Erythroblast (primary cell): ENCODE measurements around the gene CLSTN2.

Experiments
- DNase-seq, 2 experiments: peaks; one replicate each; lab custom pipeline; 2025; lab: John Stamatoyannopoulos, UW
- GATA1 ChIP-seq: IDR thresholded peaks from 2 replicates; pipeline ENCODE4 v1.6.1; 2011; ENCODE audit warnings: low read depth, mild to moderate bottlenecking, control low read depth, low read length, moderate library complexity
- POLR2A ChIP-seq: IDR thresholded peaks from 2 replicates; pipeline ENCODE4 v1.6.1; 2011; ENCODE audit warnings: mild to moderate bottlenecking, low read length

The CLSTN2 gene

DNA sequence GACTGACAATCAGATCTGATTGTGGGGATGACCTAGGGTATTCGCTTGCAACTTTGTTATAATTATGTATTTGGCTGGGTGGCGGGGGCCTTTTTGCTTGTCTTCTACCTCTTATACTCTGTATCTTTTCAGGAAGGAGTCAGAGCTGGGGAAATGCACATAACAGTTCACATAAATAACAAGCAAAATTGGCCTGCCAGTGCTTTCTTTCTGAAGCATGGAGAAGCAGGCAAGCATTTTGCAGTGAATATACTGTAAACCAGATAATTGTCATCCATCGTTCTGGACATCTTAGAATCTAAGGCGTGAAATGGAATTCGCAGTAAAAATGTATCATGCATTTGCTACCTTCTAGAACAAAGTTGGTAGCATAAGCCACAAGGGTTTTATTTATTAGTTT is 227.6 kb downstream of the CLSTN2 start:
- TF ChIP-seq POLR2A = no peak
- no peak for TF ChIP-seq GATA1
- no peak for DNase-seq

GRCh38 chr3:140163159-140163763 is 228.3 kb downstream of the CLSTN2 start:
- DNase-seq = no peak
- TF ChIP-seq GATA1 (no peak), POLR2A (no peak)

DNA sequence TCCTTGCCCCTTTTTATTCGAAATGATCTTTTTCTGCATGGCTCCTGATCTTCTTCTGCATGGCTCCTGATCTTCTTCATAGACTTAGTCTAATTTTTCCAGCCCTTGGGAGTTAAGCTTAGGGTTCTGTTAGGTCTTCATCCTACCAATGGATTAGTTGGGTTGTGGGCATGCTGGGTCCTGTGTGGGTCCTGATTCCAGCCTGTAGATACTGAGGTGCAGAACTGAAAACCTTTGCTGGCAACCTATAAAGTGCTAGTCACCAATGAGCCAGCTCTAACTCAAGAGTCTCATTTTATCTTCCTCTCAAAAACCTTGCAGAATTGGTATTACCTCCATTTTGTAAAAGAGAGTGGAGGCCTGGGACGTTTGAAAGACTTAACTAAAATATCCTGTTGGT is 229.2 kb downstream of the CLSTN2 start:
- DNase-seq = no peak
- no peak for TF ChIP-seq POLR2A
- TF ChIP-seq GATA1 = no peak

- no peak for DNase-seq
- TF ChIP-seq GATA1 = no peak
- TF ChIP-seq POLR2A = no peak
Observed at GRCh38 chr3:140164922-140165590, 230.1 kb downstream of the CLSTN2 start.

DNA sequence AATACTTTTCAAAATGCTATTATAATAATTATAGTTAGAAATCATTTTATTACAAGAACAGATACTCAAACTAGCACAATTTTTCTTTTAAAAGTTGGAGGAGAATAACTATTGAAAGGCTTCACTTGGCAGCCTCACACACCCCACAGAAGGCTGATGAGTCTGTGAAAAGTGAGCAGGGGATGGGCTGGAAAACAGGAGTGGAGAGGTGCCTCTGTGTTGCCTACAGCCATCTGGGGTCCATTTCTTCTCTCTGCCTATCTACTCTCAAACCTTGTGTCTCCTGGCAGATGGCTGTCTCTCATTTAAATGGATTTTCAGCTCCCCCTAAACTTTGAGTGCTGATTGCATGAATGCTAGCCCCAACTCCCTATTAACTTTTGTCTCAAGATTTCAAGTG is 230.8 kb downstream of the CLSTN2 start:
- no peak for TF ChIP-seq POLR2A
- no peak for TF ChIP-seq GATA1

DNA sequence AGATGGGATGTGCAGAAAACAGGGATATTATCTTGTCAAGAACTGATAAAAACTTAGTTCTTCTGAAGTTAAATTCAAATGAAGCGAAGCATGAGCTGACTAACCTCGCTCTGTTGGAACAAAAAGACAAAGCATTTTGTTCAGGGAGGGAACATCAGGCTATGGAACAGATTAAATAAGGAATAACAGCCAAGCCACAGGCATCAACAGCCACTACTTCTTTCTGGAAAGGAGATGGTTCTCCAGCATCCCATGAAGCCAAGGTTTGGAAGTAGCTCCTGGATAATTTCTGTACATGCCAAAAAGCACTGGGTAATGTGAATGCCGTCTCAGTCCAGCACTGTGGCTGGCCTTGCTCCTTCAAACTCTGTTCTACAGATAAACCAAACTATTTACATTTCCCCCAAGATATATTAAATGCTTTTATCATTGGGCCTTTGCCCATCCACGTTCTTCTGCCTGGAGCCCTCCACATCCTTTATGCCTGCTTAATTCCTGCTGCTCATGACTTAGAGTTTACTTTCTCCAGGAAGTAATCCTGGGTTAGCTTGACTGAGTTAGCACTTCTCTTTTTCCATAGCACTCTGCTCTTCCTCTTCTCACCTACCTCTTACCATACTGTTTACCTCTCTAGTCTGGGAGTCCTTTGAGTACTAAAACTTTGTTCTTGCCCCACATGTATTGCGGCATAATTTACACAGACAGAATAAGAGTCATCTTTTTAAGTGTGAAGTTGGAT is 232.0 kb downstream of the CLSTN2 start:
- TF ChIP-seq GATA1 (no peak), POLR2A (no peak)
- no peak for DNase-seq

More for the DNA sequence above, 230.8 kb downstream of the CLSTN2 start:
- no peak for DNase-seq

DNA sequence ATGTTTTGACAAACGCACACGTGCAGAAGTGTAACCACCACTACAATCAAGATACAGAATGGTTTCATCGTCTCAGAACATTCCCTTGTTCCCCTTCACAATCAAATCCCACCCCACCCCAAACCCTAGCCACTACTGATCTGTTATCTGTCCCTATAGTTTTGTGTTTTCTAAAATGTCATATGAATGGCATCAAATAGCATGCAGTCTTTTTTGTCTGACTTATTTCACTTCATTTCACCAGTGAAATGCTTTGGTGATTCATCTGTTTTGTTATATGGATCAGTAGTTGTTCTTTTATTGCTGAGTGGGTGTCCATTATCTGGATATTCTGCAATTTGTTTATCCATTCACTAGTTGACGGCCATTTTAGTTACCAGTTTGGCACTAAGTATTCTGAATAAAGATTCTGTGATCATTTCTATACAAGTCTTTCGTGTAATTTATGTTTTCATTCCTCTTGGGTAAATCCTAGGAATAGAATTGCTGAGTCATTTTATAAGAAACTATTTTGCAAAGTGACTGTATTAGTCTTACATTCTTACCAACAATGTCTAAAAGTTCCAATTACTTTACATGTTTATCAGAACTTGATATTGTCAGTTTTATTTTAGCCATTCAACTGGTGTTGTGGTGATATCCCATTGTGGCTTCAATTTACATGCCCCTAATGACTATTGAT is 232.8 kb downstream of the CLSTN2 start:
- DNase-seq = no peak
- no peak for TF ChIP-seq POLR2A
- no peak for TF ChIP-seq GATA1

- TF ChIP-seq GATA1 (no peak), POLR2A (no peak)
- no peak for DNase-seq
Observed at GRCh38 chr3:140170612-140171011, 235.6 kb downstream of the CLSTN2 start.

GRCh38 chr3:140176526-140176925 is 241.5 kb downstream of the CLSTN2 start:
- TF ChIP-seq POLR2A (no peak), GATA1 (no peak)

GRCh38 chr3:140177943-140178342 is 243.0 kb downstream of the CLSTN2 start:
- no peak for TF ChIP-seq GATA1
- no peak for TF ChIP-seq POLR2A
- no peak for DNase-seq

More at GRCh38 chr3:140176526-140176925, 241.5 kb downstream of the CLSTN2 start:
- DNase-seq = no peak

DNA sequence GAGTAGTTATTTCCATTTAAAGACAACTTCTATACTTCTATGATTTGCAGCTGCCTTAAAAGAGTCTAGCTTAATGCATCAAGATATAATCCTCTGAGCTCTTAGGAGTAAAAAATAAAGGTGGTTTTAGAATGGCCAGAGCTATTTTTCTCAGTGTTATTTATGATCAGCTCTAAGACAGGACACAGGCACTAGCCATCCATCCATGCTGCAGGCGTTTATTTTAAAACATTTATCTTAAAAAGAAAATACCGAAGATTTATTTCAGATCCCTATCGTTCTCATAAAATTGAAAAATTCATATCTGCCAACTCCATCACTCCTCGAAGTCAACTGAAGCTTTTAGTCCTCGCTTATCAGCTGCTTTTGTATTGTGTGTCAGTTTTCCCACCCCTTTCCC is 243.5 kb downstream of the CLSTN2 start:
- TF ChIP-seq GATA1 = no peak
- no peak for TF ChIP-seq POLR2A
- DNase-seq = no peak

GRCh38 chr3:140180603-140181002 is 245.6 kb downstream of the CLSTN2 start:
- DNase-seq = no peak
- TF ChIP-seq POLR2A (no peak), GATA1 (no peak)

GRCh38 chr3:140185375-140185774 is 250.4 kb downstream of the CLSTN2 start:
- TF ChIP-seq POLR2A (no peak), GATA1 (no peak)
- DNase-seq = no peak
